ENCODE data around the gene LRP1. TPM values are rescaled to one million over a fixed set of nuclear protein-coding genes. Genes with fewer than 3 reads are reported as not detected.
A peak's percentile ranks its signal among the peaks of the same experiment; 100 is the strongest.

Gene LRP1
- total and polyA plus RNA-seq, 2 of the 13 experiments (the other 11 are each of a cell fraction or from before 2014, with no cell fraction given), result 14.7 to 30.8 TPM

- no peak for TF ChIP-seq SMARCC2 (IDR thresholded peaks at IDR 0.05)
- TF ChIP-seq IRF2 (CRISPR knock-in tag; IDR thresholded peaks at IDR 0.05), result no peak
- TF ChIP-seq ZBTB49 (CRISPR knock-in tag; IDR thresholded peaks at IDR 0.05; ENCODE audit: borderline replicate concordance), result no peak
- TF ChIP-seq, protein P1, sequence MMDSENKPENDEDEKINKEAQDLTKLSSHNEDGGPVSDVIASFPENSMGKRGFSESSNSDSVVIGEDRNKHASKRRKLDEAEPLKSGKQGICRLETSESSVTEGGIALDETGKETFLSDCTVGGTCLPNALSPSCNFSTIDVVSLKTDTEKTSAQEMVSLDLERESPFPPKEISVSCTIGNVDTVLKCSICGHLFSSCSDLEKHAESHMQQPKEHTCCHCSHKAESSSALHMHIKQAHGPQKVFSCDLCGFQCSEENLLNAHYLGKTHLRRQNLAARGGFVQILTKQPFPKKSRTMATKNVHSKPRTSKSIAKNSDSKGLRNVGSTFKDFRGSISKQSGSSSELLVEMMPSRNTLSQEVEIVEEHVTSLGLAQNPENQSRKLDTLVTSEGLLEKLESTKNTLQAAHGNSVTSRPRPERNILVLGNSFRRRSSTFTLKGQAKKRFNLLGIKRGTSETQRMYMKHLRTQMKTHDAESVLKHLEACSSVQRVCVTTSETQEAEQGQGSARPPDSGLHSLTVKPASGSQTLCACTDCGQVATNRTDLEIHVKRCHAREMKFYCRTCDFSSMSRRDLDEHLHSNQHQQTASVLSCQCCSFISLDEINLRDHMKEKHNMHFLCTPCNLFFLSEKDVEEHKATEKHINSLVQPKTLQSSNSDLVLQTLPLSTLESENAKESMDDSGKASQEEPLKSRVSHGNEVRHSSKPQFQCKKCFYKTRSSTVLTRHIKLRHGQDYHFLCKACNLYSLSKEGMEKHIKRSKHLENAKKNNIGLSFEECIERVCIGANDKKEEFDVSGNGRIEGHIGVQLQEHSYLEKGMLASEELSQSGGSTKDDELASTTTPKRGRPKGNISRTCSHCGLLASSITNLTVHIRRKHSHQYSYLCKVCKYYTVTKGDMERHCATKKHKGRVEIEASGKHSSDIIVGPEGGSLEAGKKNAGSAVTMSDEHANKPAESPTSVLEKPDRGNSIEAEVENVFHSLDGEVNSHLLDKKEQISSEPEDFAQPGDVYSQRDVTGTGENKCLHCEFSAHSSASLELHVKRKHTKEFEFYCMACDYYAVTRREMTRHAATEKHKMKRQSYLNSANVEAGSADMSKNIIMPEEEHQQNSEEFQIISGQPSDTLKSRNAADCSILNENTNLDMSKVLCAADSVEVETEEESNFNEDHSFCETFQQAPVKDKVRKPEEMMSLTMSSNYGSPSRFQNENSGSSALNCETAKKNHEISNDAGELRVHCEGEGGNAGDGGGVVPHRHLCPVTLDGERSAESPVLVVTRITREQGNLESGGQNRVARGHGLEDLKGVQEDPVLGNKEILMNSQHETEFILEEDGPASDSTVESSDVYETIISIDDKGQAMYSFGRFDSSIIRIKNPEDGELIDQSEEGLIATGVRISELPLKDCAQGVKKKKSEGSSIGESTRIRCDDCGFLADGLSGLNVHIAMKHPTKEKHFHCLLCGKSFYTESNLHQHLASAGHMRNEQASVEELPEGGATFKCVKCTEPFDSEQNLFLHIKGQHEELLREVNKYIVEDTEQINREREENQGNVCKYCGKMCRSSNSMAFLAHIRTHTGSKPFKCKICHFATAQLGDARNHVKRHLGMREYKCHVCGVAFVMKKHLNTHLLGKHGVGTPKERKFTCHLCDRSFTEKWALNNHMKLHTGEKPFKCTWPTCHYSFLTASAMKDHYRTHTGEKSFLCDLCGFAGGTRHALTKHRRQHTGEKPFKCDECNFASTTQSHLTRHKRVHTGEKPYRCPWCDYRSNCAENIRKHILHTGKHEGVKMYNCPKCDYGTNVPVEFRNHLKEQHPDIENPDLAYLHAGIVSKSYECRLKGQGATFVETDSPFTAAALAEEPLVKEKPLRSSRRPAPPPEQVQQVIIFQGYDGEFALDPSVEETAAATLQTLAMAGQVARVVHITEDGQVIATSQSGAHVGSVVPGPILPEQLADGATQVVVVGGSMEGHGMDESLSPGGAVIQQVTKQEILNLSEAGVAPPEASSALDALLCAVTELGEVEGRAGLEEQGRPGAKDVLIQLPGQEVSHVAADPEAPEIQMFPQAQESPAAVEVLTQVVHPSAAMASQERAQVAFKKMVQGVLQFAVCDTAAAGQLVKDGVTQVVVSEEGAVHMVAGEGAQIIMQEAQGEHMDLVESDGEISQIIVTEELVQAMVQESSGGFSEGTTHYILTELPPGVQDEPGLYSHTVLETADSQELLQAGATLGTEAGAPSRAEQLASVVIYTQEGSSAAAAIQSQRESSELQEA (CRISPR knock-in tag; IDR thresholded peaks at IDR 0.05; ENCODE audit: not compliant biosample characterization), result peak; percentile 51
- peak; percentile 72 for TF ChIP-seq ATF1 (CRISPR knock-in tag; IDR thresholded peaks at IDR 0.05)
- TF ChIP-seq KLF12 (CRISPR knock-in tag; IDR thresholded peaks at IDR 0.05; ENCODE audit: borderline replicate concordance), result no peak
- TF ChIP-seq, protein P2, sequence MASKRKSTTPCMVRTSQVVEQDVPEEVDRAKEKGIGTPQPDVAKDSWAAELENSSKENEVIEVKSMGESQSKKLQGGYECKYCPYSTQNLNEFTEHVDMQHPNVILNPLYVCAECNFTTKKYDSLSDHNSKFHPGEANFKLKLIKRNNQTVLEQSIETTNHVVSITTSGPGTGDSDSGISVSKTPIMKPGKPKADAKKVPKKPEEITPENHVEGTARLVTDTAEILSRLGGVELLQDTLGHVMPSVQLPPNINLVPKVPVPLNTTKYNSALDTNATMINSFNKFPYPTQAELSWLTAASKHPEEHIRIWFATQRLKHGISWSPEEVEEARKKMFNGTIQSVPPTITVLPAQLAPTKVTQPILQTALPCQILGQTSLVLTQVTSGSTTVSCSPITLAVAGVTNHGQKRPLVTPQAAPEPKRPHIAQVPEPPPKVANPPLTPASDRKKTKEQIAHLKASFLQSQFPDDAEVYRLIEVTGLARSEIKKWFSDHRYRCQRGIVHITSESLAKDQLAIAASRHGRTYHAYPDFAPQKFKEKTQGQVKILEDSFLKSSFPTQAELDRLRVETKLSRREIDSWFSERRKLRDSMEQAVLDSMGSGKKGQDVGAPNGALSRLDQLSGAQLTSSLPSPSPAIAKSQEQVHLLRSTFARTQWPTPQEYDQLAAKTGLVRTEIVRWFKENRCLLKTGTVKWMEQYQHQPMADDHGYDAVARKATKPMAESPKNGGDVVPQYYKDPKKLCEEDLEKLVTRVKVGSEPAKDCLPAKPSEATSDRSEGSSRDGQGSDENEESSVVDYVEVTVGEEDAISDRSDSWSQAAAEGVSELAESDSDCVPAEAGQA (IDR thresholded peaks at IDR 0.05; ENCODE audit: low read depth), result 0 out of 2 replicates have a peak, but pooled peaks have one; percentile 47
- TF ChIP-seq, protein P2 (CRISPR knock-in tag; IDR thresholded peaks at IDR 0.05; ENCODE audit: borderline replicate concordance), result no peak
- no peak for TF ChIP-seq WIZ (CRISPR knock-in tag; IDR thresholded peaks at IDR 0.05)
Measured at GRCh38 chr12:57078519-57079404, 49.5 kb upstream of the LRP1 start, which contains the start of gene NEMP1 (continued).

Data from HepG2 (cell line).